HepG2 (cell line): ENCODE results near the gene OTUB2.

ENCODE experiments used
- CTCF ChIP-seq: sonication (generic); formaldehyde crosslinking; IDR thresholded peaks from 2 replicates; pipeline ENCODE4 v1.5.0; 2020; ENCODE audit warnings: mild to moderate bottlenecking, missing genetic modification reagents, moderate library complexity
- KLF9 ChIP-seq: IDR thresholded peaks from 2 replicates; pipeline ENCODE4 v1.6.1; 2016; ENCODE audit warnings: low read depth
- TP53 ChIP-seq: sonication (generic); formaldehyde crosslinking; conservative IDR thresholded peaks from 2 replicates; pipeline ENCODE4 v1.4.0; 2020; ENCODE audit warnings: missing genetic modification reagents
- ZNF839 ChIP-seq: sonication (generic); formaldehyde crosslinking; IDR thresholded peaks from 2 replicates; pipeline ENCODE4 v1.4.0; 2020; ENCODE audit warnings: missing genetic modification reagents, mild to moderate bottlenecking, borderline replicate concordance

- no peak for TF ChIP-seq CTCF (CRISPR knock-in tag)
- no peak for TF ChIP-seq ZNF839 (CRISPR knock-in tag)
- TF ChIP-seq TP53 = no peak
- TF ChIP-seq KLF9 (CRISPR knock-in tag) = no peak
Measured at GRCh38 chr14:94009767-94010166, 16.4 kb upstream of the OTUB2 start.
